AG04450 (cell line): ENCODE measurements around the gene HERPUD2. TPM values are rescaled to one million over a fixed set of nuclear protein-coding genes. Genes with fewer than 3 reads are reported as not detected.
"Not testable (repeated sequence)": the region's sequence is repeated elsewhere in the genome, so short reads cannot be mapped to it uniquely, and the experiment has no call there.

Experiments used
- CTCF ChIA-PET: fragments of 300-600, 350-600 bp; formaldehyde crosslinking; extraction: SDS; loops from one replicate; lab custom pipeline; 2022; ENCODE audit warnings: antibody characterized with exemption, inconsistent platforms; lab: Charles Lee
- POLR2A ChIA-PET: fragments of 350-600 bp; formaldehyde crosslinking; extraction: SDS; loops from one replicate; lab custom pipeline; 2021; ENCODE audit warnings: antibody characterized with exemption, inconsistent platforms; lab: Yijun Ruan, JAX
- DNase-seq: peaks from one replicate; pipeline ENCODE4 v3.0.0-alpha.2; 2011; ENCODE audit warnings: low read depth, low spot score
- H3K27ac ChIP-seq: one replicate; pipeline ENCODE4 v1.5.1; 2012; ENCODE audit warnings: low read depth, low read length, control low read depth
- H3K27me3 ChIP-seq: one replicate; pipeline ENCODE4 v1.6.0; 2012; ENCODE audit warnings: low read length; ENCODE audit not compliant: control insufficient read depth, insufficient read depth
- H3K4me3 ChIP-seq: 2 replicates; pipeline ENCODE4 v1.5.1; 2011; ENCODE audit warnings: mild to moderate bottlenecking, low read depth, low read length, control low read depth
- H3K9me3 ChIP-seq: 2 replicates; pipeline ENCODE4 v1.5.1; 2012; ENCODE audit warnings: low read length; ENCODE audit not compliant: control insufficient read depth, insufficient read depth
- polyA plus RNA-seq: library from polyadenylated mRNA; depleted of rRNA; stranded (reverse); fragments of >200 nt; gene quantifications from 2 replicates; pipeline ENCODE4 v1.2.3, GENCODE V29; 2011
- TF ChIP-seq, protein P1 (sequence below): IDR thresholded peaks from 2 replicates; pipeline ENCODE4 v1.5.1; 2011; ENCODE audit warnings: low read depth, low read length, control low read depth, inconsistent platforms

Gene HERPUD2
- polyA plus RNA-seq, 1 experiment: 42.7 TPM

DNA sequence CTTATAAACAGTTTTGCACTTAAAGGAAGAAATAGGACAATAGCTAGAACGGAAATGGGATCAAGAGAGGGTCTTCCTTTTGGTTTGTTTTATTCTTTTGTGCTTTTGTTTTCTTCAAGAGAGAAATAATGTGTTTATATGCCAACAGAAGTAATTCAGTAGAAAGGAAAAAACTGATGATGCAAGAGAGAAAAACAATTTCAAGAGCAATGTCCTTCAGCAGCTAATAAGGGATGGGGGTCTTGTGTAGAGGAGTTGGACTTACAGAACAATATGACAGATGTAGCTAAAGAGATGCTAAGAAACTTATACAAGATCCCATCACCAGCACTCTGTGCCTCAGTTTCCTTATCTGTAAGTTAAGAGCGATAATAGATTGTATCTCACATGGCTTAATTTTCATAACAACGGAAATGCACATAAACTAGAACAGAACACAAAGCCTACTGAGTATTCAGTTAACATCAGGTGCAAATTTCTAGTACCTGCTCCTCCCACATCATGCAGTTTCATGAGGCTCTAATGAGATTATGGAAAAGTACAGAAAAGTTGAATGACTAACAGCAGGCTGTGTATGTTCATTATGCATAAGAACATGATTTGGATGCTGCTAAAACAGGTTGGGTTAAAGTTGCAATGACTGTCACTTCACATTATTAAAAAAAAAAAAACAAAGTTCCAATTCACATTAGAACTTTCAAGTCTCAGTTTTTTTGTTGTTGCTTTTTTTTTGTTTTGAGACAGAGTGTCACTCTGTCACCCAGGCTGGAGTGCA is 17.2 kb downstream of the HERPUD2 start:
- H3K27me3 ChIP-seq: no peaks in the 10 kb centered on the region
- H3K9me3 ChIP-seq: no peaks in the 10 kb centered on the region
- POLR2A ChIA-PET: no interaction called here
- no peak overlapping the region for H3K27ac ChIP-seq
- no peak overlapping the region for H3K4me3 ChIP-seq
- DNase-seq: no peak
- TF ChIP-seq, protein P1, sequence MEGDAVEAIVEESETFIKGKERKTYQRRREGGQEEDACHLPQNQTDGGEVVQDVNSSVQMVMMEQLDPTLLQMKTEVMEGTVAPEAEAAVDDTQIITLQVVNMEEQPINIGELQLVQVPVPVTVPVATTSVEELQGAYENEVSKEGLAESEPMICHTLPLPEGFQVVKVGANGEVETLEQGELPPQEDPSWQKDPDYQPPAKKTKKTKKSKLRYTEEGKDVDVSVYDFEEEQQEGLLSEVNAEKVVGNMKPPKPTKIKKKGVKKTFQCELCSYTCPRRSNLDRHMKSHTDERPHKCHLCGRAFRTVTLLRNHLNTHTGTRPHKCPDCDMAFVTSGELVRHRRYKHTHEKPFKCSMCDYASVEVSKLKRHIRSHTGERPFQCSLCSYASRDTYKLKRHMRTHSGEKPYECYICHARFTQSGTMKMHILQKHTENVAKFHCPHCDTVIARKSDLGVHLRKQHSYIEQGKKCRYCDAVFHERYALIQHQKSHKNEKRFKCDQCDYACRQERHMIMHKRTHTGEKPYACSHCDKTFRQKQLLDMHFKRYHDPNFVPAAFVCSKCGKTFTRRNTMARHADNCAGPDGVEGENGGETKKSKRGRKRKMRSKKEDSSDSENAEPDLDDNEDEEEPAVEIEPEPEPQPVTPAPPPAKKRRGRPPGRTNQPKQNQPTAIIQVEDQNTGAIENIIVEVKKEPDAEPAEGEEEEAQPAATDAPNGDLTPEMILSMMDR: no peak
- CTCF ChIA-PET: interaction anchor here (0.7 kb wide), 1 partner anchor 90 kb away, joined by 3 read pairs; no protein-coding TSS in a partner anchor

DNA sequence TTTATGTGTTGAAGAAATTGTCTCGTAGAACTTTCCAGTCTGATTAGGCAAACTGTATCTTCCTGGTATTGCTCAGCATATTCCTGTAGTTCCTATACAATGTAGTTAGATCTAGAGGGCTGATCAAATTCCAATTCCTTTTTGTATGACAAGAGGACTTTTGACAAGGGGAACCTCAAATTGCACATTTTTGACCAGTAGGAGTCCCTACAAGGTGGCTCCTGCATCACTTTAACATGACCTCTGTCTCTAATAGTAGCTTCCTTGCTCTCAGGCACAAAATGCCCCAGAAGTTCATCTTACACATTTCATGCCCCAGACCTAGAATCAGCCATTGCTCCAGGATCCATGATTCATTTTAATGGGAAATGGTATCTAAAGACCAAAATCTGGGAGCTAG is 18.7 kb downstream of the HERPUD2 start:
- no peaks in the 10 kb centered on the region for H3K27me3 ChIP-seq
- POLR2A ChIA-PET: no interaction called here
- H3K4me3 ChIP-seq: no peak overlapping the region
- no peak for DNase-seq
- H3K27ac ChIP-seq: no peak overlapping the region
- CTCF ChIA-PET: no interaction called here
- TF ChIP-seq, protein P1: no peak
- H3K9me3 ChIP-seq: no peaks in the 10 kb centered on the region

DNA sequence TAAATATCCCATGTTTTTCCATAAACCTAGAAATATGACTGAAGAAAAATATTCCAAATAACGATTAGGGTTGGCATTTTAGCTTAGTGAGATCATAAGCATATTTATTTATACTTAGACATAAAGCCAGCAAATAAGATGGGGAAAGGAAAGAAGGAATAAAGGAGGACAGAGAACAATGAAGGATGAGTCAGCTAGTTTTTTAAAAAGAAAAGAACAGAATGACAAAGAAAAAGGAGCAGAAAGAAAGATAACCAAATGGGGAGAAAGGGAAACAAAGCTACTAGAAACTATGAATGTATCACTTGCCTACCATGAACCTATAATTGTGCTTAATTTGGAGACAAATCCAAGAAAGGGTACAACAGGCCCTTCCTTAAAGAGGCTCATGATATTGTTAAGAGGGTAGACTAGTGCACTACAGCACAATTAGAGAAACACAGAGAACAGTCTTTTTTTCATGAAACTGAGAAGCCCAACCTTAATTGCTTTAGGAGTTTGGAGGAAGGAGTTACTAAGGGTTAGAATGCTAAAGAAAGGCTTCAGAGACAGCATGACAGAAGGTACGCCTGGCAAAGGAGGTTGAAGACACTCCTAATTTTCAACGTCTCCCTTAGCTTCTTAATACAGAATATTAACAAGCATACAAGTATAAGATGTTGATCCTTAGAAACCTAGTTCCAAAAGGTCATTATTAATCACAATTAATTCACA is 23.9 kb downstream of the HERPUD2 start:
- TF ChIP-seq, protein P1: no peak
- Histone ChIP-seq H3K9me3 (no peaks in the 10 kb centered on the region), H3K27ac (no peak overlapping the region), H3K4me3 (no peak overlapping the region), H3K27me3 (no peaks in the 10 kb centered on the region)
- ChIA-PET CTCF (interaction anchor here (1.6 to 1.8 kb wide), 2 partner anchors 47 to 236 kb away, joined by 6 read pairs; no protein-coding TSS in a partner anchor), POLR2A (no interaction called here)
- no peak for DNase-seq

DNA sequence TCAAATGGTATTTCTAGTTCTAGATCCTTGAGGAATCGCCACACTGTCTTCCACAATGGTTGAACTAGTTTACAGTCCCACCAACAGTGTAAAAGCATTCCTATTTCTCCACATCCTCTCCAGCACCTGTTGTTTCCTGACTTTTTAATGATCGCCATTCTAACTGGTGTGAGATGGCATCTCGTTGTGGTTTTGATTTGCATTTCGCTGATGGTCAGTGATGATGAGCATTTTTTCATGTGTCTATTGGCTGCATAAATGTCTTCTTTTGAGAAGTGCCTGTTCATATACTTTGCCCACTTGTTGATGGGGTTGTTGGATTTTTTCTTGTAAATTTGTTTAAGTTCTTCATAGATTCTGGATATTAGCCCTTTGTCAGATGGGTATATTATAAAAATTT is 34.5 kb downstream of the HERPUD2 start:
- DNase-seq, H3K4me3 ChIP-seq, H3K27me3 ChIP-seq, H3K27ac ChIP-seq, H3K9me3 ChIP-seq, POLR2A ChIA-PET, CTCF ChIA-PET: not testable (repeated sequence)

DNA sequence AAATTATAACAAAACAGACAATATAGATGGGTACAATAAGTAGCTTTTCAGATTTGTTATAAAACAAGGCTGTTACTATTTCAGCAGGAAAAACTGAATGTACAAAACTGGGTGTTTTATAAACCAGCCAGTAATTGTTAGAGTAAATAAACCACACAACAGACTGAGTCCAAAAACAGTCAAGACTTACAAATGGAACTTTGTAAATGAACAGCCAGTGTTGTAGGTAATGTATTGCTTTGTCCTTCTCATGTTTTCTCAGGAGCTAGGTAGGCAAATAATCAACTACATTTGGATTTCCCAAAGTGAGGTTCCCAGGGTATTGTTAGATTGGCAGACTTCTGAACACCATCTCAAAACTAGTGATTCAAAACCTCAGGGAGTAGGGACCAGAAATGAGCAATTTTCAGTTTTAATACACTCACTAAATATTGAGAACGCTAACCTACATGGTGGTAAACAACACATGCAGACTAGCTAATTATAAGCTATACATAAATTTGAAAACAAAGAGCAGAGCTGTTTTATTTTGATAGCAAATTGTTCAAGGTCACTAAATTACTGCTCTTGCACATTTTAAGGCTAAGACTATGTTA is 36.2 kb downstream of the HERPUD2 start:
- ChIA-PET POLR2A (no interaction called here), CTCF (interaction anchor here (1.2 kb wide), 1 partner anchor 15 kb away, joined by 3 read pairs; no protein-coding TSS in a partner anchor)
- Histone ChIP-seq H3K27me3 (no peaks in the 10 kb centered on the region), H3K27ac (no peak overlapping the region), H3K9me3 (no peaks in the 10 kb centered on the region), H3K4me3 (no peak overlapping the region)
- TF ChIP-seq, protein P1: no peak
- DNase-seq: no peak
